OCI-LY1 (cell line): ENCODE data around the gene PCSK6.

Experiments
- EZH2 ChIP-seq: fragments of 200-600 bp; sonication (generic), shearing (Covaris generic); IDR thresholded peaks from 2 replicates; pipeline ENCODE4 v1.8.0; 2017; ENCODE audit warnings: borderline replicate concordance, mixed run types, mild to moderate bottlenecking, antibody characterized with exemption, low read length, moderate library complexity, mixed read lengths
- TF ChIP-seq, protein P1 (sequence below): fragments of 200-600 bp; sonication (generic), shearing (Covaris generic); IDR thresholded peaks from 2 replicates; pipeline ENCODE4 v1.5.1; 2017; ENCODE audit warnings: mild to moderate bottlenecking, antibody characterized with exemption, low read length, moderate library complexity, mixed read lengths

DNA sequence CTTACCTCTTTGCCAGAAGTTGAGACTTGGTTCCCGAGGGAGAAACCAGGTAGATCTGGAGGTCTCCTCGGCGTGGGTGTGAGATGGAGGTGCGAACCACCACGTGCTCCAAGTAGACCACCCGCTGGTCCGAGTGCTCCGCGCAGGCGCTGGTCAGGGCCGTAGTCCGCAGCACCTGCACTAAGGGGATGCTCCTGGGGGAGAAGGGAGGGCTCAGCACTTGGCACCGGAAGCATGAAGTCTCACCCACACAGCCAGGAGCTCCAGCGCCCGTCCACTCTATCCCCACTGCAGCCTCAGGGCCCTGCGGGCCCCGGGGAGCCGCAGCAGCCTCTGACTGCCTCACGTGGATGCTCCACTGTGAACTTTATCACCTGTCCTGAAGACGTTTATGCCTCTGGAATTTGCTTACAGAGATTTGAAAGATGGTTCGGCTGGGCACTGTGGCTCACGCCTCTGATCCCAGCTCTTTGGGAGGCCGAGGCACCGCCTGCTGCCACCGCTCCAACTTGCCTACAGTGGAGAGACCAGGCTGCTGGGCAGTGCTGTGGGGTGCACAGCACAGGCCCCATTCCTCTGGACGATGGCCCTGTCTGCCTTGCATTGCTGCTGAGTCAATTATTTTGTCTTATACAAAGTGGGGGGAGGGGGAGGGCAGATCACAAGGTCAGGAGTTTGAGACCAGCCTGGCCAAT, 119.0 kb downstream of the PCSK6 start:
- TF ChIP-seq, protein P1, sequence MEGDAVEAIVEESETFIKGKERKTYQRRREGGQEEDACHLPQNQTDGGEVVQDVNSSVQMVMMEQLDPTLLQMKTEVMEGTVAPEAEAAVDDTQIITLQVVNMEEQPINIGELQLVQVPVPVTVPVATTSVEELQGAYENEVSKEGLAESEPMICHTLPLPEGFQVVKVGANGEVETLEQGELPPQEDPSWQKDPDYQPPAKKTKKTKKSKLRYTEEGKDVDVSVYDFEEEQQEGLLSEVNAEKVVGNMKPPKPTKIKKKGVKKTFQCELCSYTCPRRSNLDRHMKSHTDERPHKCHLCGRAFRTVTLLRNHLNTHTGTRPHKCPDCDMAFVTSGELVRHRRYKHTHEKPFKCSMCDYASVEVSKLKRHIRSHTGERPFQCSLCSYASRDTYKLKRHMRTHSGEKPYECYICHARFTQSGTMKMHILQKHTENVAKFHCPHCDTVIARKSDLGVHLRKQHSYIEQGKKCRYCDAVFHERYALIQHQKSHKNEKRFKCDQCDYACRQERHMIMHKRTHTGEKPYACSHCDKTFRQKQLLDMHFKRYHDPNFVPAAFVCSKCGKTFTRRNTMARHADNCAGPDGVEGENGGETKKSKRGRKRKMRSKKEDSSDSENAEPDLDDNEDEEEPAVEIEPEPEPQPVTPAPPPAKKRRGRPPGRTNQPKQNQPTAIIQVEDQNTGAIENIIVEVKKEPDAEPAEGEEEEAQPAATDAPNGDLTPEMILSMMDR = no peak
- no peak for TF ChIP-seq EZH2
